CD4-positive, alpha-beta T cell (primary cell): ENCODE data around the gene ZNF516. TPM values are rescaled to one million over a fixed set of nuclear protein-coding genes. Genes with fewer than 3 reads are reported as not detected.

ENCODE experiments used
- ATAC-seq: fragments of 200-7000 bp; cut with Tn5 transposase; one replicate; pipeline ENCODE4 v1.10.0; 2022; ENCODE audit warnings: mild to moderate bottlenecking; ENCODE audit not compliant: poor library complexity
- CTCF ChIA-PET: fragments of 350-600 bp; sonication (Branson Sonifier 250); formaldehyde crosslinking; loops from one replicate; lab custom pipeline; 2021; ENCODE audit warnings: antibody characterized with exemption, inconsistent platforms; lab: Charles Lee
- POLR2A ChIA-PET: fragments of 350-600 bp; sonication (Branson Sonifier 250); formaldehyde crosslinking; loops from one replicate; lab custom pipeline; 2021; ENCODE audit warnings: antibody characterized with exemption, inconsistent platforms; lab: Charles Lee
- DNase-seq, 14 experiments: peaks; one replicate each; pipeline ENCODE4 v3.0.0-alpha.2; 2013 to 2020; ENCODE audit warnings: mixed read lengths in 2 of 14
- H3K27ac ChIP-seq, 2 donors: one replicate each; pipeline versions ENCODE4 v1.5.1 to v1.7.0; 2013; ENCODE audit warnings: low read length in 2 of 2, low read depth in 1 of 2, mild to moderate bottlenecking in 1 of 2
- H3K27me3 ChIP-seq, 2 experiments: 1 replicate in 1 of 2; 2 replicates in 1 of 2; pipeline versions ENCODE4 v1.6.1 to v1.7.0; 2013; ENCODE audit warnings: low read length in 2 of 2, control low read depth in 1 of 2, mild to moderate bottlenecking in 1 of 2, moderate library complexity in 1 of 2; ENCODE audit not compliant: insufficient read depth in 2 of 2, control insufficient read depth in 1 of 2
- H3K36me3 ChIP-seq: one replicate; pipeline ENCODE4 v1.6.1; 2013; ENCODE audit warnings: low read length, control low read depth; ENCODE audit not compliant: insufficient read depth
- H3K4me1 ChIP-seq: one replicate; pipeline ENCODE4 v1.6.1; 2013; ENCODE audit warnings: low read length, control low read depth; ENCODE audit not compliant: insufficient read depth
- H3K4me3 ChIP-seq: one replicate; pipeline ENCODE4 v1.5.1; 2013; ENCODE audit warnings: mild to moderate bottlenecking, low read length, moderate library complexity
- H3K9me3 ChIP-seq, 2 experiments: 1 replicate in 1 of 2; 2 replicates in 1 of 2; pipeline versions ENCODE4 v1.6.1 to v1.7.0; 2013; ENCODE audit warnings: low read length in 2 of 2, mild to moderate bottlenecking in 2 of 2, control low read depth in 1 of 2, moderate library complexity in 1 of 2; ENCODE audit not compliant: control insufficient read depth in 1 of 2, insufficient read depth in 1 of 2
- H3K27ac Mint-ChIP-seq: one replicate; pipeline ENCODE4 v1.8.0; 2020; ENCODE audit warnings: mixed read lengths
- H3K27me3 Mint-ChIP-seq: one replicate; pipeline ENCODE4 v1.8.0; 2021; ENCODE audit warnings: mixed read lengths
- H3K36me3 Mint-ChIP-seq: one replicate; pipeline ENCODE4 v1.8.0; 2021; ENCODE audit warnings: low read depth, mixed read lengths
- H3K4me1 Mint-ChIP-seq: one replicate; pipeline ENCODE4 v1.8.0; 2021; ENCODE audit warnings: low read depth, mixed read lengths
- H3K4me3 Mint-ChIP-seq: one replicate; pipeline ENCODE4 v1.8.0; 2020; ENCODE audit warnings: mild to moderate bottlenecking, mixed read lengths
- H3K9me3 Mint-ChIP-seq: one replicate; pipeline ENCODE4 v1.8.0; 2020; ENCODE audit warnings: mixed read lengths
- intact Hi-C, 2 experiments: fragments of 100-400 bp; cut with DNase I in 1 of 2; cut with micrococcal nuclease in 1 of 2; formaldehyde crosslinking; loops; one replicate each; pipeline versions ENCODE4 v1.15.1 to v1.9.0; 2023 to 2025; cut with DNase I, micrococcal nuclease
- total RNA-seq, 174 experiments: library from RNA in 2 of 174; stranded (reverse) in 2 of 174; gene quantifications; one replicate each; pipeline ENCODE4 v1.2.3 and lab custom pipeline; 2021 to 2026
- TF ChIP-seq, protein P1 (sequence below): fragments of 200-600 bp; IDR thresholded peaks from one replicate; pipeline ENCODE4 v1.8.0; 2022; ENCODE audit warnings: antibody characterized with exemption, mild to moderate bottlenecking

Gene ZNF516
- total RNA-seq, 2 experiments from 2014 or later, result 22.4 to 29.3 TPM

DNA sequence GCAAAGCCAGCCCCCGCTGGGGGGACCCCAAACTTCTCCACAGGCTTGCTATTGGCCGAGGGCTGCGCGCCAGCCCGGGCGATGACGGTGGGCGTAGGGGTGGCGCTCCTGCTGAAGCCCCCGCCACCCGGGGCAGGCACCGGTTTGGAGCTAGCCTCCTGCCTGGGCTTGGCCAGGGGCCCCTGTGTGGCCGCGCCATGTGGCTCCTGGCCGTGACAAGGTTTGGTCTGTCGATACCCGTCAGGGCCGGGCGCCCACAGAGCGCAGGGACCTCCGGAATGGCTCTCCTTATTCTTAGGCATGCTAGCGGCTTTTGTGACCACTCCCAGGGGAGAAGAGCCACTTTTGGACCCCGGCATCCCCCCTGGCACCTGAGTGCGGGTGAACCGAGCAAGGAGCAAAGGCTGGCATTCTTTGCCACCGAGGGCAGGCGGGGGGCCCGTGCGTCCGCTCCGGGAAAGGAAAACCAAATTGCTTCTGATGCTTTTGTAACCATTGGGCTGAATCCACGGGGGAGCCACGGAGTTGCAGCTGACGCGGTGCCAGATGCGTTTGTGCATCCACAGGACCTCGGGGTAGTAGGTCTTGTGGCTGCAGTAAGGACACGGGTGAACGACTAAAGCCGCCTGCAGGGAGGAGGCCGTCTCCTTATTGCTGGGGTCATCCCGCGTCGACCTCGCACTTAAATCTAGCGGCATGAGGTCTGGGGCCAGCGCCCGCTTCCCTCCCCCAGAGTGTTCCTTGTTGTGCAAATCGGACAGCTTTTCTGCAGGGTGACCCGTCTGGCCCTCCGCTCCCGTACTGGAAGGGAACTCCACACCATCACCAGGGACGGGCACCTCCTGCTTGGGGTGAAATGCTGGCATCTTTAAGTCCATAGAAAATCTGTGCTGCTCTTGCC, 115.6 kb downstream of the ZNF516 start:
- no peaks in the 10 kb centered on the region for H3K27me3 Mint-ChIP-seq

GRCh38 chr18:76378526-76379215, 116.4 kb downstream of the ZNF516 start:
- no peak overlapping the region for H3K27ac Mint-ChIP-seq
- H3K4me3 Mint-ChIP-seq, result no peak overlapping the region
- no peak overlapping the region for H3K27ac ChIP-seq
- H3K9me3 Mint-ChIP-seq, result no peaks in the 10 kb centered on the region
- H3K36me3 ChIP-seq, result no peaks in the 10 kb centered on the region
- intact Hi-C loops, result no loop called here
- CTCF ChIA-PET, result no interaction called here
- peaks cover 21% of the 10 kb centered on the region for H3K36me3 Mint-ChIP-seq
- TF ChIP-seq, protein P1, sequence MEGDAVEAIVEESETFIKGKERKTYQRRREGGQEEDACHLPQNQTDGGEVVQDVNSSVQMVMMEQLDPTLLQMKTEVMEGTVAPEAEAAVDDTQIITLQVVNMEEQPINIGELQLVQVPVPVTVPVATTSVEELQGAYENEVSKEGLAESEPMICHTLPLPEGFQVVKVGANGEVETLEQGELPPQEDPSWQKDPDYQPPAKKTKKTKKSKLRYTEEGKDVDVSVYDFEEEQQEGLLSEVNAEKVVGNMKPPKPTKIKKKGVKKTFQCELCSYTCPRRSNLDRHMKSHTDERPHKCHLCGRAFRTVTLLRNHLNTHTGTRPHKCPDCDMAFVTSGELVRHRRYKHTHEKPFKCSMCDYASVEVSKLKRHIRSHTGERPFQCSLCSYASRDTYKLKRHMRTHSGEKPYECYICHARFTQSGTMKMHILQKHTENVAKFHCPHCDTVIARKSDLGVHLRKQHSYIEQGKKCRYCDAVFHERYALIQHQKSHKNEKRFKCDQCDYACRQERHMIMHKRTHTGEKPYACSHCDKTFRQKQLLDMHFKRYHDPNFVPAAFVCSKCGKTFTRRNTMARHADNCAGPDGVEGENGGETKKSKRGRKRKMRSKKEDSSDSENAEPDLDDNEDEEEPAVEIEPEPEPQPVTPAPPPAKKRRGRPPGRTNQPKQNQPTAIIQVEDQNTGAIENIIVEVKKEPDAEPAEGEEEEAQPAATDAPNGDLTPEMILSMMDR, result no peak
- no peaks in the 10 kb centered on the region for H3K27me3 ChIP-seq
- H3K9me3 ChIP-seq, result peaks cover 0 to 7% of the 10 kb centered on the region in 2 experiments
- no peak for ATAC-seq
- no peak overlapping the region for H3K4me3 ChIP-seq
- peaks cover 32% of the 10 kb centered on the region for H3K4me1 ChIP-seq
- DNase-seq, result no peak
- H3K27me3 Mint-ChIP-seq, result no peaks in the 10 kb centered on the region
- POLR2A ChIA-PET, result no interaction called here
- peaks cover 37% of the 10 kb centered on the region for H3K4me1 Mint-ChIP-seq

More for the DNA sequence above, 115.6 kb downstream of the ZNF516 start:
- H3K4me1 ChIP-seq, result peaks cover 27% of the 10 kb centered on the region
- POLR2A ChIA-PET, result no interaction called here
- intact Hi-C loops, result no loop called here
- no peak overlapping the region for H3K27ac ChIP-seq
- DNase-seq, result no peak
- H3K27me3 ChIP-seq, result no peaks in the 10 kb centered on the region
- H3K36me3 ChIP-seq, result no peaks in the 10 kb centered on the region
- TF ChIP-seq, protein P1, result no peak
- no peaks in the 10 kb centered on the region for H3K9me3 Mint-ChIP-seq
- H3K4me3 Mint-ChIP-seq, result no peak overlapping the region
- H3K9me3 ChIP-seq, result peaks cover 0 to 7% of the 10 kb centered on the region in 2 experiments
- H3K4me3 ChIP-seq, result no peak overlapping the region
- no peak for ATAC-seq
- peaks cover 29% of the 10 kb centered on the region for H3K4me1 Mint-ChIP-seq
- CTCF ChIA-PET, result no interaction called here
- peaks cover 21% of the 10 kb centered on the region for H3K36me3 Mint-ChIP-seq
- H3K27ac Mint-ChIP-seq, result peak overlapping the region; percentile 37

DNA sequence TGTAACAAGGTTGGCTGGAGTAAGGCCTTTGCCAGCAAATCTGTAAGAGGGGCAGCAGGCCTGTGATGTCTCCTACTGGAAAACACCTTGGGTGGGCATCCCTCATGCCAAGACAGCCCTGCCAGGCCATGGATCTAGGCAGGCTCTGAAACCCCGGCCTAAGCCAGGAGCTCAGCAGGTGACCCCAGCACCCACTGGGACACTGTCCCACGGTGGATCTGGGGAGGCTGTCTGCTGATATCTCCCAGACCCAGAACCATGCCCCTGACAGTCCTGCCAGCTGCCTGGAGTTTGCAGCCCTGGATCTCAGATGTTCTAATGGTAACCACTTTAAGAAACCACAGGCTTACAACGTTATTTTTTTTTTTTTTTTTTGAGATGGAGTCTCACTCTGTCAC, 117.7 kb downstream of the ZNF516 start:
- ATAC-seq (no peak), DNase-seq (no peak)
- Histone ChIP-seq H3K9me3 (peaks cover 0 to 7% of the 10 kb centered on the region in 2 experiments), H3K4me1 (peaks cover 35% of the 10 kb centered on the region), H3K27me3 (no peaks in the 10 kb centered on the region), H3K27ac (no peak overlapping the region), H3K36me3 (no peaks in the 10 kb centered on the region), H3K4me3 (no peak overlapping the region)
- peaks cover 21% of the 10 kb centered on the region for H3K36me3 Mint-ChIP-seq
- intact Hi-C loops, result no loop called here
- peak overlapping the region; percentile 89 for H3K27ac Mint-ChIP-seq
- no peaks in the 10 kb centered on the region for H3K27me3 Mint-ChIP-seq
- H3K4me1 Mint-ChIP-seq, result peaks cover 49% of the 10 kb centered on the region
- H3K9me3 Mint-ChIP-seq, result no peaks in the 10 kb centered on the region
- no peak overlapping the region for H3K4me3 Mint-ChIP-seq
- POLR2A ChIA-PET, result no interaction called here
- CTCF ChIA-PET, result interaction anchor here (0.7 kb wide), 1 partner anchor 297 kb away, joined by 3 read pairs; no protein-coding TSS in a partner anchor
- TF ChIP-seq, protein P1, result no peak
